Stomach (tissue), 4 donors: ENCODE results near the gene BAZ2B.
"Not testable (repeated sequence)": the region's sequence is repeated elsewhere in the genome, so short reads cannot be mapped to it uniquely, and the experiment has no call there.

Experiments
- EP300 ChIP-seq: sonication (generic); formaldehyde crosslinking; IDR thresholded peaks from one replicate; pipeline ENCODE4 v1.6.1; 2017; ENCODE audit warnings: antibody characterized with exemption
- TF ChIP-seq, protein P1 (sequence below), 7 experiments: fragments of 450-650 bp in 4 of 7; fragments of 200-600 bp in 3 of 7; sonication (generic) in 3 of 7; IDR thresholded peaks; one replicate each; pipeline ENCODE4 v1.5.1; 2016 to 2019; ENCODE audit warnings: antibody characterized with exemption in 7 of 7, control low read depth in 2 of 7, mild to moderate bottlenecking in 1 of 7

DNA sequence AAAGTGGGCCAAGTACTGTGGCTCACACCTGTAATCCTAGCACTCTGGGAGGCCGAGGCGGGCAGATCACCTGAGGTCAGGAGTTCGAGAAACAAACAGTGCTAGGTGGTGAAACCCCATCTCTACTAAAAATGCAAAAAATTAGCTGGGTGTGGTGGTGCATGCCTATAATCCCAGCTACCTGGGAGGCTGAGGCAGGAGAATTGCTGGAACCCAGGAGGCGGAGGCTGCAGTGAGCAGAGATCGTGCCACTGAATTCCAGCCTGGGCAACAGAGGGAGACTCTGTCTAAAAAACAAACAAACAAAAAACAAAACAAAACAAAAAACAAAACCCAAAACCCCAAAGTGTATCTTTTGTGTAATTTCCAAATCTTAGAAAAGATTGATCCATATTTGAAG is 214.2 kb downstream of the BAZ2B start:
- TF ChIP-seq, protein P1, sequence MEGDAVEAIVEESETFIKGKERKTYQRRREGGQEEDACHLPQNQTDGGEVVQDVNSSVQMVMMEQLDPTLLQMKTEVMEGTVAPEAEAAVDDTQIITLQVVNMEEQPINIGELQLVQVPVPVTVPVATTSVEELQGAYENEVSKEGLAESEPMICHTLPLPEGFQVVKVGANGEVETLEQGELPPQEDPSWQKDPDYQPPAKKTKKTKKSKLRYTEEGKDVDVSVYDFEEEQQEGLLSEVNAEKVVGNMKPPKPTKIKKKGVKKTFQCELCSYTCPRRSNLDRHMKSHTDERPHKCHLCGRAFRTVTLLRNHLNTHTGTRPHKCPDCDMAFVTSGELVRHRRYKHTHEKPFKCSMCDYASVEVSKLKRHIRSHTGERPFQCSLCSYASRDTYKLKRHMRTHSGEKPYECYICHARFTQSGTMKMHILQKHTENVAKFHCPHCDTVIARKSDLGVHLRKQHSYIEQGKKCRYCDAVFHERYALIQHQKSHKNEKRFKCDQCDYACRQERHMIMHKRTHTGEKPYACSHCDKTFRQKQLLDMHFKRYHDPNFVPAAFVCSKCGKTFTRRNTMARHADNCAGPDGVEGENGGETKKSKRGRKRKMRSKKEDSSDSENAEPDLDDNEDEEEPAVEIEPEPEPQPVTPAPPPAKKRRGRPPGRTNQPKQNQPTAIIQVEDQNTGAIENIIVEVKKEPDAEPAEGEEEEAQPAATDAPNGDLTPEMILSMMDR (IDR thresholded peaks at IDR 0.05): not testable (repeated sequence)
- TF ChIP-seq EP300: not testable (repeated sequence)
